Mesodermal cell (in vitro differentiated cells): ENCODE data around the gene NOVA1. TPM values are rescaled to one million over a fixed set of nuclear protein-coding genes. Genes with fewer than 3 reads are reported as not detected.
"Not testable (repeated sequence)": the region's sequence is repeated elsewhere in the genome, so short reads cannot be mapped to it uniquely, and the experiment has no call there.

ENCODE experiments used
- H3K27ac ChIP-seq: 2 replicates; pipeline ENCODE4 v1.7.0; 2013; ENCODE audit warnings: mild to moderate bottlenecking, low read depth, low read length, moderate library complexity; ENCODE audit not compliant: severe bottlenecking
- H3K36me3 ChIP-seq: 2 replicates; pipeline ENCODE4 v1.7.1; 2013; ENCODE audit warnings: mild to moderate bottlenecking, low read length, moderate library complexity; ENCODE audit not compliant: control insufficient read depth, insufficient read depth
- H3K4me1 ChIP-seq: one replicate; pipeline ENCODE4 v1.7.1; 2013; ENCODE audit warnings: mild to moderate bottlenecking, low read length; ENCODE audit not compliant: insufficient read depth, control insufficient read depth, poor library complexity, severe bottlenecking
- H3K4me3 ChIP-seq: 2 replicates; pipeline ENCODE4 v1.7.0; 2013; ENCODE audit warnings: low read length, control low read depth, mild to moderate bottlenecking; ENCODE audit not compliant: insufficient read depth, poor library complexity, severe bottlenecking; ENCODE audit errors: extremely low read depth
- H3K9me3 ChIP-seq: 2 replicates; pipeline ENCODE4 v1.7.1; 2013; ENCODE audit warnings: mild to moderate bottlenecking, low read length, moderate library complexity; ENCODE audit not compliant: control insufficient read depth
- WGBS, 2 experiments: methylation state at CpG; one replicate each; pipeline ENCODE4 v1.1.5; 2013; ENCODE audit warnings: missing lambda C conversion rate in 2 of 2; ENCODE audit not compliant: insufficient coverage in 2 of 2; 5-methylcytosine and 5-hydroxymethylcytosine counted together
- polyA plus RNA-seq, 2 experiments: library from polyadenylated mRNA; stranded (reverse); fragments of 50-300 nt; gene quantifications; one replicate each; pipeline ENCODE4 v1.2.3, GENCODE V29; 2013

The NOVA1 gene
- polyA plus RNA-seq (2013, experiment 1 of 2), result 12.9 TPM
- 11.6 TPM for polyA plus RNA-seq (2013, experiment 2 of 2)

- Histone ChIP-seq H3K9me3 (no peaks in the 10 kb centered on the region), H3K36me3 (no peaks in the 10 kb centered on the region), H3K4me1 (no peaks in the 10 kb centered on the region), H3K4me3 (peak within 1 kb of the TSS; percentile 80), H3K27ac (peak within 1 kb of the TSS; percentile 80)
- 1 to 7% methylated on average over 4 to 31 of the region's 36 CpGs for WGBS, 2 experiments
These were observed at the start of gene NOVA1 for GRCh38 chr14:26597589-26598080. NOVA1 (minus strand) TSS chr14:26598033; CDS start chr14:26597436, 597 bp downstream.

- not testable (repeated sequence) for H3K9me3 ChIP-seq
- 85 to 88% methylated on average over 5 of the region's 5 CpGs for WGBS, 2 experiments
These were observed 47.2 kb upstream of the NOVA1 start for GRCh38 chr14:26645057-26645456.

GRCh38 chr14:26636561-26636960 lies 38.7 kb upstream of the NOVA1 start:
- H3K4me3 ChIP-seq, result no peak overlapping the region
- no peaks in the 10 kb centered on the region for H3K9me3 ChIP-seq
- no peaks in the 10 kb centered on the region for H3K36me3 ChIP-seq
- no peak overlapping the region for H3K27ac ChIP-seq
- peaks cover 4% of the 10 kb centered on the region for H3K4me1 ChIP-seq
- WGBS, 2 experiments, result 85 to 89% methylated on average over 4 of the region's 5 CpGs

More at GRCh38 chr14:26645057-26645456, 47.2 kb upstream of the NOVA1 start:
- H3K36me3 ChIP-seq, H3K4me1 ChIP-seq, H3K27ac ChIP-seq, H3K4me3 ChIP-seq: not testable (repeated sequence)

- not testable (repeated sequence) for H3K4me3 ChIP-seq, H3K4me1 ChIP-seq, H3K36me3 ChIP-seq, H3K27ac ChIP-seq, H3K9me3 ChIP-seq
- 88 to 89% methylated on average over 13 to 15 of the region's 25 CpGs for WGBS, 2 experiments
These were observed 37.1 kb upstream of the NOVA1 start for GRCh38 chr14:26634946-26635345.

GRCh38 chr14:26626256-26626655 lies 28.4 kb upstream of the NOVA1 start:
- H3K27ac ChIP-seq, result no peak overlapping the region
- no peak overlapping the region for H3K4me3 ChIP-seq
- no peaks in the 10 kb centered on the region for H3K4me1 ChIP-seq
- no peaks in the 10 kb centered on the region for H3K36me3 ChIP-seq
- no peaks in the 10 kb centered on the region for H3K9me3 ChIP-seq

GRCh38 chr14:26622611-26623010 lies 24.8 kb upstream of the NOVA1 start:
- Histone ChIP-seq H3K27ac (no peak overlapping the region), H3K36me3 (no peaks in the 10 kb centered on the region), H3K4me3 (no peak overlapping the region), H3K4me1 (no peaks in the 10 kb centered on the region), H3K9me3 (no peaks in the 10 kb centered on the region)
- 80% methylated on average over 1 of the region's 1 CpG; no CpG with 5 or more reads in 1 of the 2 experiments for WGBS, 2 experiments

GRCh38 chr14:26621807-26622560 lies 24.2 kb upstream of the NOVA1 start:
- H3K4me3 ChIP-seq, result no peak overlapping the region
- H3K36me3 ChIP-seq, result no peaks in the 10 kb centered on the region
- no peak overlapping the region for H3K27ac ChIP-seq
- H3K9me3 ChIP-seq, result no peaks in the 10 kb centered on the region
- WGBS, 2 experiments, result 100% methylated on average over 1 of the region's 2 CpGs; no CpG with 5 or more reads in 1 of the 2 experiments
- H3K4me1 ChIP-seq, result no peaks in the 10 kb centered on the region

- Histone ChIP-seq H3K4me1 (no peaks in the 10 kb centered on the region), H3K4me3 (no peak overlapping the region), H3K27ac (no peak overlapping the region), H3K9me3 (no peaks in the 10 kb centered on the region), H3K36me3 (no peaks in the 10 kb centered on the region)
- WGBS, 2 experiments, result no CpG with 5 or more reads among the region's 1 CpG
These were observed 23.5 kb upstream of the NOVA1 start for GRCh38 chr14:26621364-26621763.

GRCh38 chr14:26611259-26611658 lies 13.4 kb upstream of the NOVA1 start:
- no peaks in the 10 kb centered on the region for H3K4me1 ChIP-seq
- no peak overlapping the region for H3K27ac ChIP-seq
- H3K9me3 ChIP-seq, result peaks cover 10% of the 10 kb centered on the region
- no peak overlapping the region for H3K4me3 ChIP-seq
- H3K36me3 ChIP-seq, result no peaks in the 10 kb centered on the region

- no peak overlapping the region for H3K27ac ChIP-seq
- no peaks in the 10 kb centered on the region for H3K4me1 ChIP-seq
- H3K9me3 ChIP-seq, result no peaks in the 10 kb centered on the region
- H3K4me3 ChIP-seq, result no peak overlapping the region
- H3K36me3 ChIP-seq, result no peaks in the 10 kb centered on the region
- no CpG with 5 or more reads among the region's 3 CpGs for WGBS, 2 experiments
These were observed 9.0 kb upstream of the NOVA1 start for GRCh38 chr14:26606729-26607312.

- no peak overlapping the region for H3K27ac ChIP-seq
- no peak overlapping the region for H3K4me3 ChIP-seq
- no peaks in the 10 kb centered on the region for H3K36me3 ChIP-seq
- no peaks in the 10 kb centered on the region for H3K4me1 ChIP-seq
- H3K9me3 ChIP-seq, result no peaks in the 10 kb centered on the region
- WGBS, 2 experiments, result 50 to 90% methylated on average over 1 to 2 of the region's 2 CpGs
These were observed 7.8 kb upstream of the NOVA1 start for GRCh38 chr14:26605602-26606001.
